PC-3 (cell line): ENCODE data around the gene HOXD4.

Experiments used
- EZH2 ChIP-seq: fragments of 300-600 bp; sonication (generic); IDR thresholded peaks from one replicate; pipeline ENCODE4 v1.6.1; 2017; ENCODE audit warnings: antibody characterized with exemption, mild to moderate bottlenecking, low read length; ENCODE audit not compliant: unreplicated experiment
- TF ChIP-seq, protein P1 (sequence below): fragments of 300-600 bp; sonication (generic); conservative IDR thresholded peaks from 2 replicates; pipeline ENCODE4 v1.5.1; 2017; ENCODE audit warnings: antibody characterized with exemption, low read depth, mild to moderate bottlenecking, low read length

DNA sequence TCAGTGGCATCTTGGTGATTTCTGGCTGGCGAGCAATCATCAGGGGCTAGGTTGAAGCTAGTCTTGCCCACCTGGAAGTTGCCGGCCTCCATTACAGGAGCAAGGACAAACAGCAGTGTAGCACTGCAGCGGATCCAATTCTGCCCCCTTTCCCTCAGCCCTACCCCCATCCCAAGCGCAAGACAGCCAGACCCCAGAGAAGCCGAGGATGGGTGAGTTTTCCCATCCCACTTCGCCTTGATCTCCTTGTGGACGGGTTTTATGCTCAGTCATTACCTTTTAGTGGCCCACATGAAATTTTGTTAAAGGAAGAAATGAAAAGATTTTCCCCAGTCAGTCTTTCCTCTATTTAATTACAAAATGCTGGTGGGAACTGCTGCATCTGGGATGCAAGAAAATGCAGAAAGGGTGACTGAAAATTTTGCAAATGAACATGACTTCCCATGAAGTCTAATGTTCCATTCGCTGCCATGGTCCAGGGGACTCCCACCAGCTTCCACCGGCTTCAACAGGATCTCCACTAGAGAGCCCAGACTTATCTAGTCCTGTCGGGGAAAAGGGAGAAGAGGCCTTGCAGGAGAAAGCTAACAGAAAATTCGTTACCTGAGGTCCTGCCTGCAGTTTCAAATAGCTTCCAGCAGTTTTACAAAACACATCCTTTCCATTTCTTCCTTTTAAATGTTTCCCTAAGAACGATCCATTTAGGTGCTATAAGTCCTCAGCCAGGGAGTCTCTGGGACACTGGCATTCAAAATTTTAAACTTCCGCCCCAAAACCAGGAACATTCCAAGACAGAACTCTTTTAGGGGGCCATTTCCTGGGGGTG is 30.8 kb upstream of the HOXD4 start:
- TF ChIP-seq, protein P1, sequence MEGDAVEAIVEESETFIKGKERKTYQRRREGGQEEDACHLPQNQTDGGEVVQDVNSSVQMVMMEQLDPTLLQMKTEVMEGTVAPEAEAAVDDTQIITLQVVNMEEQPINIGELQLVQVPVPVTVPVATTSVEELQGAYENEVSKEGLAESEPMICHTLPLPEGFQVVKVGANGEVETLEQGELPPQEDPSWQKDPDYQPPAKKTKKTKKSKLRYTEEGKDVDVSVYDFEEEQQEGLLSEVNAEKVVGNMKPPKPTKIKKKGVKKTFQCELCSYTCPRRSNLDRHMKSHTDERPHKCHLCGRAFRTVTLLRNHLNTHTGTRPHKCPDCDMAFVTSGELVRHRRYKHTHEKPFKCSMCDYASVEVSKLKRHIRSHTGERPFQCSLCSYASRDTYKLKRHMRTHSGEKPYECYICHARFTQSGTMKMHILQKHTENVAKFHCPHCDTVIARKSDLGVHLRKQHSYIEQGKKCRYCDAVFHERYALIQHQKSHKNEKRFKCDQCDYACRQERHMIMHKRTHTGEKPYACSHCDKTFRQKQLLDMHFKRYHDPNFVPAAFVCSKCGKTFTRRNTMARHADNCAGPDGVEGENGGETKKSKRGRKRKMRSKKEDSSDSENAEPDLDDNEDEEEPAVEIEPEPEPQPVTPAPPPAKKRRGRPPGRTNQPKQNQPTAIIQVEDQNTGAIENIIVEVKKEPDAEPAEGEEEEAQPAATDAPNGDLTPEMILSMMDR = no peak
- no peak for TF ChIP-seq EZH2
